GM12872 (cell line): ENCODE measurements around the gene NTF3.

Source experiments
- TF ChIP-seq, protein P1 (sequence below): IDR thresholded peaks from 3 replicates; pipeline ENCODE4 v1.5.1; 2011; ENCODE audit warnings: low read depth, mild to moderate bottlenecking, low read length, moderate library complexity; ENCODE audit not compliant: insufficient read depth

NTF3 gene

DNA sequence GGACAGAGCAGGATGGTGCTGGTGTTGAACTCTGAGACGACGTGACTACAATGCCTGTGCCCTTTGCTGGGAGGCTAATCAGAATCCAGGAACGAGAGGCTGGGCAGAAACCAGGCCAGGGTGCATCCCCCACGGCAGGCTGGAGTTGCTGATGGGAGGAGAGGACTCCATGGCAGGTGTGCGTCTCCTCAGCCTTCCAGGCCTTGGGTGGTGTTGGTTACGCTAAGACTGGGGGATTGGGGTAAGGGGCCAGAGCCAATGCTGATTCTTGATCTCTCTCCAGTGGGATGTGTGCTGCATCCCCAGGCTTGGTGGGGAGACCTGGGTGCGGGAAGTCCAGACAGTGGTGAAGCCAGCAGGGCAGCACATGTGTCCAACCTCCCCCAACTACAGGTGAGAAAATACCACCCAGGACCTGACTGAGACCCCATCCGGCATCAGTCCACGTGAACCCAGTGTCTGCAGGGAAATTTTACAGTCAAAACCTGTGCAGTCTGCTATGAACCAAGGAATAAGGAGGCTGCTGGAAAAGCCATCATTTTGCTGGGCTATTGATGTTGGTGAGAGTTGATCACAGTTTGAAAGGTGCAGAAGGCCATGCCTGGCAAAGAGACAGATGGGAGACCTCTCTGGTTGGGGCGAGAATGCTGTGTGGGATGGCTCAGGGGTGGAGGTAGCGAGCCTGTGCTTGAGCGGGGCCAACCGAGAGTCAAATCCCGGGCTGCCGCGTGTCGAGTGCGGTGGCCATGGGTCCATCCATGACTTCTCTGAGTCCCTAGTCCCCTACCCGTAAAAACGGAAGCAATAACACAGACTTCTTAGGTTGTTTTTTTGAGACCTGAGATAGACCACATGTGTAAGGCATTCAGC is 89.8 kb downstream of the NTF3 start:
- TF ChIP-seq, protein P1, sequence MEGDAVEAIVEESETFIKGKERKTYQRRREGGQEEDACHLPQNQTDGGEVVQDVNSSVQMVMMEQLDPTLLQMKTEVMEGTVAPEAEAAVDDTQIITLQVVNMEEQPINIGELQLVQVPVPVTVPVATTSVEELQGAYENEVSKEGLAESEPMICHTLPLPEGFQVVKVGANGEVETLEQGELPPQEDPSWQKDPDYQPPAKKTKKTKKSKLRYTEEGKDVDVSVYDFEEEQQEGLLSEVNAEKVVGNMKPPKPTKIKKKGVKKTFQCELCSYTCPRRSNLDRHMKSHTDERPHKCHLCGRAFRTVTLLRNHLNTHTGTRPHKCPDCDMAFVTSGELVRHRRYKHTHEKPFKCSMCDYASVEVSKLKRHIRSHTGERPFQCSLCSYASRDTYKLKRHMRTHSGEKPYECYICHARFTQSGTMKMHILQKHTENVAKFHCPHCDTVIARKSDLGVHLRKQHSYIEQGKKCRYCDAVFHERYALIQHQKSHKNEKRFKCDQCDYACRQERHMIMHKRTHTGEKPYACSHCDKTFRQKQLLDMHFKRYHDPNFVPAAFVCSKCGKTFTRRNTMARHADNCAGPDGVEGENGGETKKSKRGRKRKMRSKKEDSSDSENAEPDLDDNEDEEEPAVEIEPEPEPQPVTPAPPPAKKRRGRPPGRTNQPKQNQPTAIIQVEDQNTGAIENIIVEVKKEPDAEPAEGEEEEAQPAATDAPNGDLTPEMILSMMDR = no peak

DNA sequence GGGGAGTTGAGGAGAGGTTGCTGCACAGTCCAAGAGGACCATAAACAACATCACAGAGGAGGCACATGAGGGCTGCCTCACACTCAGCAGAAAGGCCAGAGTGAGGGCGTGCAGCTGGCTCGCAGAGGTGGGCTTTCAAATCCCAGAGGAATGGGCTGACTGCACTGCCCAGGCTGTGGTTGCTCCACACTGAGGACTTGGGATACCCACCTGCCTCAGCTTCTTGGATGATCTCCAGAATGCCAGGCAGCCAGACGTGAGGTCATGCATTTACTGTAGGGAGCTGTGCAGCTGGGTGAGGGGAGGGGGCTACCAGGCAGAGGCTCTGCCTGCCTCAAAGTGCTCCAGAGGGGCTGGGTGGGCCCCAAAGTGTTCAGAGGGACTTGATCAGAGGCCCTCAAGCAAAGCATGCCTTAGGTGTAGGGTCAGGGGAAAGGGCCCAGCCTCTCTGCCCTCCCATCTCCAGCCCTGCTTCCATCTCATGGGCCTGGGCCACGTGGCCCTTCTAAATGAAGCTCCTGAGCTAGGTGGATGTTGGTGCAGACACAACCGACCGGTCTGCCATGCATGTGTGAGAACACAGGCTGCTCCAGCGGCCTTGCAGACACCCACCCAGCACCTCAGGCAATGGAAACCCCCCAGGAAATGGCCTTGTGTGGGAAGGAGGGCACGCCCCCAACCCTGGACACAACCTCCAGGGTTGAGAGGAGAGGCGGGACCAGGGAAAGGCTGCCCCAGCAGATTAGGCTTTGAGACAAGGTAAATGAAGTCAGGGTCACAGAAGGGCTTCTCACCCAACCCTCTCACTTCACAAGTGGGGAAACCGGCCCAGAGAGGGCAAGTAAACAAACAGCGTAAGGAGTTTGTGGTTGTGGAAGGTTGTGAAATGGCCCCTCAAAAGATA is 90.8 kb downstream of the NTF3 start:
- TF ChIP-seq, protein P1 = no peak

DNA sequence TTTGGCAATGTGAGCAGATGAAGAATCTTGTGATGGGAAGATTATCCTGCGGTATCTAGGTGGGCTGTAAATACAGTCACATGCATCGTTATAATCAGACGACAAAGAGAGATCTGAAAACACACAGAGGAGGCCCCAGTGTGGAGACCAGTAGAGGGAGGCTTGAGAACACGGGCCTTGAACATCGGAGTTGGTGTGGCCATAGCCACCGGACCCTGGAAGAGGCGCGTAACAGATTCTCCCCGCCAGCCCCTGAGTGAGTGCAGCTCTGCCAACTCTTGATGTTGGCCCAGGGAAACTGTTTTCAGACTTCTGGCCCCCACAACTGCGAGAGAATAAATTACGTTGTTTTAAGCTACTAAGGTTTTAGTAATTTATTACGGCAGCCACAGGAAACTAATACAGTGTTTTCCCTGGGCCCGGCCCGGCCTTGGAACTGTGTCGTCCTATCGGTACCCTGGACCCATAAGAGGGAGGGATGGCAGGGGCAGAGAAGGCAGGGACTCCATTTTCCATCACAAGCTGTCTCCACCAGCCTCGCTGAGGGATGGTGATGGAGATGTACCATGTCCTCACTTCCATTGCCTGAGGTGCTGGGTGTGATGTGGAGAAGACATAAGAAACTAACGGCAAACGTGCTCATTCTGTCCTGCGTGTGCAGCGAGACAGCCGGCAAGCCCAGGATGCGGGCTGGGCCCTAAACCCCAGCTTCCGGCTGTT is 91.6 kb downstream of the NTF3 start:
- TF ChIP-seq, protein P1 = no peak

DNA sequence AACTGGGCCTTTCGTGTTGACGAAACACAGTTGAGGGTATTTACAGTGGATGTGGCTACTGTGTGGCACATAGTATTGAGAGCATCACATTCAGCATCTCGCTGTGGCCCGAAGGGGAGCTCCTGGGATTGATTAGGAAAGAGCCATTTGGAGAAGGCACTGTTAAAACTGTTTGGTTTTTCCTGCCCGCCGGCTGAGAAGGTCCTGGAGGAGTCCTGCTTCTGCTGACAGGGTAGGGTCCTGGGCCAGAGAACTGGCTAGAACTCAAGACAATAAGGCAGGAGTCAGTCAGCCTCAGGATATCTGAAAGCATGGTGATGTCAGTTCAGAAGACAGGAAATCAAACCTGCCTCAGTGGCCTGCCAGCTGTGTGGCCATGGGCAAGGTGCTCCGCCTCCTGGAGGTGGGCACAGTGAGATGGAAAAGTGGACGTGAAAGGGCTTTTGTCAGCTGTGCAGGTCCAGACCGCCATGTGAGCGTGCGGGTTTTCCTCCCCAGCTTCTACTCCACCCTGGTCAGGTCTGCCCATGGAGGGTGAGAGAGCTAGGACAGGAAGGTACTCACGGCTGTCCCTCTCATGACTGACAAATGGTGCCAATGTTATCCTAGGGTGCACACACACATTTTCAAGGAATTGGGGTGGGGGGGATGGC is 92.3 kb downstream of the NTF3 start:
- TF ChIP-seq, protein P1 = no peak

DNA sequence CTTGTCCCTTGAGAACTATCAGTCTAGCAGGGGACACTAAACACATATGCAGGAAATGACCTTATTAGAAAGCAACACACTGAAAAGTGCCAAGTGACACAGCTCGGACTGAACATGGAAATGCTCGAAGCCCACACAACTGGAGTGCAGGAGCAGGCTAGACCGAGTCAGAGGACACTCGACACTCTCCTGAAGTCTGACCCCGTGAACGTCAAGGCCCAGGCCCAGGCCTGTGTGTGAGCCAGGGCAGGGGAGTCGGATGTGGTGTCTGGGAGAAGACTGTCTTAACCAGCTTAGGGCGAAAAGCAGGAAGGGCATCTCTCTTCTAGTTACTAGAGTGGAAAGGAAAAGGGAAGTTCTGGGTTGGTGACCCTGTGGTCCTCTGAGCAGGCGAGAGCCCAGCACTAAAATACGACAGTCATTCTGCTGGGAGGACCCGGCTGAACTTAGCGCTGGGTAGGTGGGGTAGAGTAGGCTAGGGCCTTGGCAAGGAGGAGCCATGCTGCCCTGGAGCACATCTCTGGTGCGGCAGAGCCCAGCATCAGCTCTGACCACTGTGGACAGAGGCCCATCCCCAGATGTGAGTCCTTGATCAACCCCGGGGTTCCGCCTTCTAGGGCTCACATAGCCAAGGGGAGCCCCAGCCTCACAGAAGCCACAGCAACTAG is 93.0 kb downstream of the NTF3 start:
- TF ChIP-seq, protein P1 = no peak

DNA sequence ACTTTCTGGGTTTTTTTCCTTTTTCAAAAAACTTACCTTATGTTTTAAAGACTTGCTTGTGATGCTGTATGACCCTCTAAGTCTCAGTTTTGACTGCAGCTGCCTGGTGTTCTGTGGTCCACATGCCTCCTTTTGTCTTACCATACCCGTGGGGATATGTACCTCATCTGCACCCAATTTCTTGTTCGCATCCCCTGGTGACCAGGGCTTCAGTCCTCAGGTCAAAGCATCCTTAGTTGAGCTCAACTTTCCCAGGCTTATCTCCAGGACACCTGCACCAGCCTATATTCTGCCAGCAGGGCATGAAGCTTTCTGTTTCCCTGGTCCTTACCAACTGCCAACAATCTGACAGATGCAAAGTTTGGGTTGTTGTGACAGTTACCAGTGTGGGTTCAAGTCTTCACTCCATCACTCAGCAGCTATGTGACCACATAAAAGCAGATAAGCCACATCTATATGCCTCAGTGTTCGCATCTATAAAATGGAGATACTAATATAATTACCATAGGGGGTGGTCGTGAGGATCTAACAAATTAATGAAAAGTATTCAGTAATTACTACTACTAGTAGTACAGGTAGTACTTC is 94.0 kb downstream of the NTF3 start:
- TF ChIP-seq, protein P1 = no peak
